Activated gamma-delta T cell treated with Interleukin-2 at 50 U/mL for 16 hours (primary cell): Measurements from ENCODE around the gene SYNPO2.
"Not testable (repeated sequence)": the region's sequence is repeated elsewhere in the genome, so short reads cannot be mapped to it uniquely, and the experiment has no call there.

Experiments
- DNase-seq: peaks from one replicate; pipeline ENCODE4 v3.0.0-alpha.2; 2020

SYNPO2 gene

GRCh38 chr4:119010221-119010620 lies 121.6 kb downstream of the SYNPO2 start:
- not testable (repeated sequence) for DNase-seq

GRCh38 chr4:119010909-119011606 lies 122.4 kb downstream of the SYNPO2 start:
- no peak for DNase-seq

GRCh38 chr4:119011607-119011988 lies 122.9 kb downstream of the SYNPO2 start:
- DNase-seq: no peak

- DNase-seq: no peak
Observed at GRCh38 chr4:119014658-119015057, 126.0 kb downstream of the SYNPO2 start.

GRCh38 chr4:119016636-119017035 lies 128.0 kb downstream of the SYNPO2 start:
- no peak for DNase-seq

- no peak for DNase-seq
Observed at GRCh38 chr4:119017636-119018035, 129.0 kb downstream of the SYNPO2 start.

- no peak for DNase-seq
Observed at GRCh38 chr4:119020158-119020557, 131.5 kb downstream of the SYNPO2 start.

- not testable (repeated sequence) for DNase-seq
Observed at GRCh38 chr4:119022520-119022919, 133.9 kb downstream of the SYNPO2 start.

GRCh38 chr4:119024102-119024501 lies 135.4 kb downstream of the SYNPO2 start:
- no peak for DNase-seq

- no peak for DNase-seq
Observed at GRCh38 chr4:119025420-119025819, 136.8 kb downstream of the SYNPO2 start.

GRCh38 chr4:119025916-119026661 lies 137.4 kb downstream of the SYNPO2 start:
- no peak for DNase-seq

- no peak for DNase-seq
Observed at GRCh38 chr4:119026662-119027444, 138.2 kb downstream of the SYNPO2 start.

- DNase-seq: no peak
Observed at GRCh38 chr4:119027811-119028210, 139.2 kb downstream of the SYNPO2 start.

GRCh38 chr4:119028296-119028695 lies 139.6 kb downstream of the SYNPO2 start:
- DNase-seq: no peak

- no peak for DNase-seq
Observed at GRCh38 chr4:119029847-119030535, 141.3 kb downstream of the SYNPO2 start.

GRCh38 chr4:119030536-119030890 lies 141.9 kb downstream of the SYNPO2 start:
- DNase-seq: no peak

GRCh38 chr4:119031218-119031617 lies 142.6 kb downstream of the SYNPO2 start:
- DNase-seq: no peak

- no peak for DNase-seq
Observed at GRCh38 chr4:119032921-119033685, 144.4 kb downstream of the SYNPO2 start.

- no peak for DNase-seq
Observed at GRCh38 chr4:119034276-119035008, 145.8 kb downstream of the SYNPO2 start.

- DNase-seq: no peak
Observed at GRCh38 chr4:119035951-119036737, 147.5 kb downstream of the SYNPO2 start.

GRCh38 chr4:119037709-119038108 lies 149.1 kb downstream of the SYNPO2 start:
- no peak for DNase-seq
